Middle frontal gyrus (tissue), 1 donor: Measurements from ENCODE around the gene ACER3.
"Not testable (repeated sequence)": the region's sequence is repeated elsewhere in the genome, so short reads cannot be mapped to it uniquely, and the experiment has no call there.

Experiments
- DNase-seq: peaks from one replicate; pipeline ENCODE4 v3.0.0-alpha.2; 2015; ENCODE audit warnings: low spot score; ENCODE audit errors: extremely low spot score

ACER3 gene

DNA sequence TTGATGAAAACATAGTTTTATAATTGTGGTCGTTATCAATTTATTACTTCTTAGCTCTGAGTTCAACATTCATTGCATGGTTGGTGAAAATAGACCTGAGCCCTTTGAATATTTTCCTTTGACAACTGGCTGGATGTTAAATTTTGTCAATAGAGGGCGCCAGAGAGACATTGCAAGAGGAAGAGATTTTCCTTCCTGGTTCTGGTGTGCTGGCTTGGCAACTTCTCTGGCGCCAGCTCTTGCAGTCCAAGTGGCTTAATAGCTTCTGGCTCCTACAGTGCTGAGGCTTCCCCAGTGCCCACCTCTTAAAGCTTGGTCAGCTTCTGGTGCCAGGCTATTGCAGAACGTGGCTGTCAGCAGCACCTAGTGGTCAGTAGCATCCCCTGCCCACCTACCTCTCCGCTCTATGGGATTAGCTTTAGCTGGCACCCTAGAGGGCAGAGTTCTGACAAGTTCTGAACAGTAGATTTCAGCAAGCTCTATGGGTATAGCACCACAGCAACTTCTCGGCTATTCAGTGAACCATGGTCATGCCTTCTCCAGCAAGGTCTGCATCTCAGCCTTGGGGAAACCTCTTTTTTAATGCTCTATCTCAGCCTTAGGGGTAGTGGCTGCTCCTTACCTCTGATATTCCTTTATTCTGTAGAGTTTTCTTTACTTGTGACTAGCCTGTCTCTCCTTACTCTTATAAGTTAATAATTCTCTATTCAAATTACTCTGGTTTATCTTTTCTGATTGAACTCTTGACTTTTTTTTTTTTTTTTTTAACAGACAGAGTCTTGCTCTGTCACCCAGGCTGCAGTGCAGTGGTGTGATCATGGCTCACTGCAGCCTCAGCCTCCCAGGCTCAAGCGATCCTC, 59.4 kb downstream of the ACER3 start:
- DNase-seq: peak; percentile 67

DNA sequence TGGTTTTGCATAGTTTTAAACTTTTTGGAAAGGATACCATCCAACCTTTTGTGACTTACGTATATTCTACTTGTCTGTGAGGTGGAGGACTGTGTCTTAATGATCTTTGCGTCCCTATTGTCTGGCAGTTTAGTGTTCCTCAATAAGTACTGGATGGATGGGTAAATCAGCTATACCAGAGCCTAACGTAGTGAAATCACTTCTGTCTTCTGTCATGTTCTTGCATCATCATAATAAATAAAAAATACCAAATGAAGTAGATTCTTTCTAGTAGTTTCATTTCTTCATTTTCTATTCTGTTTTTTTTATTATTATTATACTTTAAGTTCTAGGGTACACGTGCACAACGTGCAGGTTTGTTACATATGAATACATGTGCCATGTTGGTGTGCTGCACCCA, 66.4 kb downstream of the ACER3 start:
- no peak for DNase-seq

DNA sequence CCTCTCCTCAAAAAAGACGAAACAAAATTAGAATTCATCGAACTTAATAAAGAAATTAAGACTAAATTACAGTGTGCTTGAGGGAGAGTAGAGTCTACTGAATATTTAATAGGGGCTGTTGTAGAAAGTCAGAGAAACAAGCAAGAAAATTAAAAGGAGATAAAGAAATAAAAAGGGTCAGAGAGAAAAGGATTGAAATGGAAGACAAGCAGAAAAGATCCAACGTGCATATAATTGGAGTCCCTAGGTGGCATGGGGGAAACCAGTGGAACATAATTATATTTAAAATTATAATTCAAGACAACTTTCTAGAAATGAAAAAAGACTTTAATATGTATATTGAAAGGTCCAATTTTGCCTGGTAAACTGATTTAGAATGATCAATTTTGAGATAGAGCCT, 74.3 kb downstream of the ACER3 start:
- DNase-seq: no peak

DNA sequence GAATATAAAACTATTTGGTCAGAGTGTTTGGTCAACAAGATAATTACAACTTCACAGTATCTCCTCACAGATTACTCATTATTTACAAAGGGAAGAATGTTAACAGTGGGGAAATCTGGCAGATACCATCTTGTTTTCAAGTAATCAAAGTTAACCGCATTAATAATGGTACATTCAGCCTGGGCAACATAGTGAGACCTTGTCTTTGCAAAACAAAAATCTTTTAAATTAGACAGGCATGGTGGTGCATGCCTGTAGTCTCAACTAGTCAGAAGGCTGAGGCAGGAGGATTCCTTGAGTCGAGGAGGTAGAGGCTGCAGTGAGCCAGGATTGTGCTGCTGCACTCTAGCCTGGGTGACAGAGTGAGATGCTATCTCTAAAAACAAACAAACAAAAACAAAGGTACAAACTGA, 78.5 kb downstream of the ACER3 start:
- no peak for DNase-seq

DNA sequence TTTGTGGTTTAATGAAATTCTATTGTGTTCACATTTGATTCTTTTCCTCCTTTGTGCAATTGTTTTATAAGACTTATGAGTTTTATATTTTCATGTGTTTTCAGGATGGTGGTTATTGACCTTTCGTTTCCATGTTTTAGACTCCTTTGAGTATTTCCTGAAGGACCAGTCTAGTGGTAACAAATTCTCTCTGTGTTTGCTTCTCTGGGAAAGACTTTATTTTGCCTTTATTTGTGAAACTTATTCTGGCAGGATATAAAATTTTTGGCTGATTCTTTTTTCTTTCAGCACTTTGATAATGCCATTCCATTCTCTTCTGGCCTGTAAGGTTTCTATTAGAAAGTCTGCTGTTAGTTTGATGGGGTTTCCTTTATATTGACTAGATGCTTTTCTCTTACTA, 83.5 kb downstream of the ACER3 start:
- no peak for DNase-seq

- no peak for DNase-seq
These were observed 85.5 kb downstream of the ACER3 start for GRCh38 chr11:76946223-76946622.

DNA sequence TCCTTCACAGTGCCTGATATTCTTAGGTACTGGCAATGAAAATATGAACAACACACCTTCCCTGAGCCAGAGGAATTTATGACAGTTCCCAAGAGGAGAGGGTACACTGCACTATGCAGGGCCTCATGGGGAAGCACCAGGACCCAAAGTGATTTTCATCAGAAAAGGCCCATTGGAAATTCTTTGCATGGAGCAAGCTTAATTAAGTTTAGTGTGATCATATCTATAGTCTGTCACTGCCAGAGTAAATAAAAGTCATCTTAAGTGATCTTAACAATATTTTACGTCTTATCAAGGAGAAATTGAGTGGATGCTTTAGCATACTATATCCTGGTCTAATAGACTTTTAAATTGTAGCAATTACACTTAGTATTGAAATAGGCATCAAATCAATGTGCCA, 86.5 kb downstream of the ACER3 start:
- DNase-seq: no peak

DNA sequence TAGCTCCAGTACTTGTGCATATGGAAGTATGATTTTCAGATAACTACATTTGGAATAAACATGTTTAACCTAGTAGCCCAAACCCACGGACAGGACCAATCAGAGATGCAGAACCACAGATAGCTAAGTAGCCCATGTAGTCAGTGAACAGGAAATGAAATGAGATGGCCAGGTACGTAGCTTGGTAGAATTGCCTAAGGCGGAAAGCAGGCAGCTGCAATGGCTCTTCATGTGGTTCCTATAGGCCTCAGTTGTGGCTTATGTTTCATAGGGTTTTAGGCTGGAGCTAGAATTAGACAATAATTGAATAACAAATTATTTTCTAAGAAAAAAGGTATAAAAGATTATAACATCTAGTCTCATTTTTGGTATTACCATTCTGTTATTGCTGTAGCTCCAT, 87.1 kb downstream of the ACER3 start:
- DNase-seq: no peak

- DNase-seq: no peak
These were observed 94.9 kb downstream of the ACER3 start for GRCh38 chr11:76955459-76956114.

- no peak for DNase-seq
These were observed 102.1 kb downstream of the ACER3 start for GRCh38 chr11:76962583-76963416.

DNA sequence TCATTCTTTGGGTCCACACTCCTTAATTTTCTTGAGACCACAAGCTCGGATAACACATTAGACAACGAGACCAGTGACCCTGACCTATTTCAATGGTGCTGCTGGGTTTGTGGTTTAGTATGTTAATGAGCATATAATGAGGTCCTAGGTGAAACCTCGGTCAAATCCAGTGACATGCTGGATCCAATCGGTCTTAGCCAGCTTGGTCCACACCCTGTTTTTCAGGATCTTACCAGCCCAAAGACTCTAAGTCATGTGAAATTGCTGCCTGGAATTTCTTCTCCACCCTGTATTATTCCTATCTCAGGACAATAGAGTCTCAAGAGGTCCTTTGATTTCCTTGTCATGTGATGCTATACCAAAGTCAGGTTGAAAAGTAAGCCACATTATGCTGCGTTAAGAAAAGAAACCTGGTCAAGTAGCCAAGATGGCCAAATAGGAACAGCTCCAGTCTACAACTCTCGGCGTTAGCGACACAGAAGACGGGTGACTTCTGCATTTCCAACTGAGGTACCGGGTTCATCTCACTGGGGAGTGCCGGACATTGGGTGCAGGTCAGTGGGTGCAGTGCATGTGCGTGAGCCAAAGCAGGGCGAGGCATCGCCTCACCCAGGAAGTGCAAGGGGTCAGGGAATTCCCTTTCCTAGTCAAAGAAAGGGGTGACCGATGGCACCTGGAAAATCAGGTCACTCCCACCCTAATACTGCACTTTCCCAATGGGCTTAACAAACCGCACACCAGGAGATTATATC, 102.9 kb downstream of the ACER3 start:
- DNase-seq: not testable (repeated sequence)

- no peak for DNase-seq
These were observed 111.3 kb downstream of the ACER3 start for GRCh38 chr11:76972051-76972450.

DNA sequence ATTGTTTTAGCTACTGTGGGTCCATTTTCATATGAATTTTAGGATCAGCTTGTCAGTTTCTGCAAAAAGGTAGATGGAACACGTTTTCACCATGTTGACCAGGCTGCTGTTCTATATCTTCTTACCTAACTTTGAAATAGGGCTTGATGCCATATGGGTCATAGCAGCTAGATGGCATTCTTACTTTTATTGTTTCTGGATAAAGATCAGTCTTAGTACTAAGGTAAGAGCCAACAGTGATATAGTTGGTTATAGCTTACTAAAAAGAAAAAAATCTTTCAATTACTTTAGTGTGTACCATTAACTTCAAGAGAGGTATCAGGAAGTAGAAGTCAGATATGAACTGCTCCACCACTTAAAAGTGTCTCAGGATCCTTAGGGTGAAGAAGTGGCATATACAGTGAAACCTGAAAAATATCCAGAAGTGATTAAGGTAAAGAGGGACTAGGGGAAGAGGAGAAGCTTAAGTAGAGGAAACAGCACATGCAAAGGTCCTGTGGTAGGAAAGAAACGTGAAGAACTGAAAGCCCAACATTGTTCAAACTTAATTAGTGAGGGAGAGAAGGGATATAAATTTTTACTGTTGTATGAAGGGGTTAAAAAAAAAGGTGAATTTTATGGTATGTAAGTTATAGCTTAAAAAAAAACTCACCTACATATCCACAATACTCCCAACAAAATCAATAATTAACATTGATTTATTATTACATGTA, 113.6 kb downstream of the ACER3 start:
- DNase-seq: no peak

GRCh38 chr11:76975513-76975912, 114.8 kb downstream of the ACER3 start:
- DNase-seq: no peak

DNA sequence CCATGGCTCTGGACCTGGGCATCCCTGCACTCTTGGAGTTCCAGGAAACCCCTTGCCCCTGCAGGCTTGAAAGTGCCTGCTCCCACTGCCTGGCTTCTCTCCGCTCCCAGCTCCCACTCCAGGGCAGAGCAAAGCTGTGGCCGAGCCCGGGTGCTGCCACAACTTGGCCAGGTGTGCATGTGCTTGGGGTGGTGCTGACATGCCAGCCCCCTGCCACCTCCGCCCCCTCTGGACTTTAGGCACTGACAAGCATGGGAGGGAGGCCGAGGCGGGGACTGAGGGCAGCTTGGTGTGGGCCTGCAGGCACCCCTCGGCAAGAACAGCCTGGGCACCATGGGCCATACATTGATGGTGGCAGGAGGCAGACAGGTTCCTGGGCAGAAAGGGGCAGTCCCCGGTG, 117.1 kb downstream of the ACER3 start:
- no peak for DNase-seq

GRCh38 chr11:76978239-76978638, 117.5 kb downstream of the ACER3 start:
- no peak for DNase-seq

DNA sequence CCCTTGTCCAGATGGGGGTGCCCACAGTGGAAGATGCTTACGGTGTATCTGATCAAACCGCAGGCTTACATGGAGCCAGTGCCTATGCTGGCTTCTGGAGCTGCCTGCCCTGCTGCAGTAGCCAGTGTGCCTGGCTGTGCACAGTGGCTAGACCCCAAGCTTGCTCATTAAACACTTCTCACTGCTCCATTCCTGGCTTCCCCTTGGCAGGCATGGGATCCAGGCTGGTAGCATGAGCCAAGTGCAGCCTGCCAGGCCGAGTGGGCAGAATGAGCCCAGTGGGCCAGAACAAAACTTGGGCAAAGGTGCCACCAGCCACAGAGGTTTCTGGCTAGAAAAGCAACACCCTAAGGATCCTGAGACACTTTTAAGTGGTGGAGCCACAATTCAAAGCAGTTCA, 118.1 kb downstream of the ACER3 start:
- no peak for DNase-seq

GRCh38 chr11:76980196-76980595, 119.5 kb downstream of the ACER3 start:
- no peak for DNase-seq

GRCh38 chr11:76984743-76985142, 124.0 kb downstream of the ACER3 start:
- DNase-seq: no peak

- DNase-seq: no peak
These were observed 126.5 kb downstream of the ACER3 start for GRCh38 chr11:76987203-76987602.

DNA sequence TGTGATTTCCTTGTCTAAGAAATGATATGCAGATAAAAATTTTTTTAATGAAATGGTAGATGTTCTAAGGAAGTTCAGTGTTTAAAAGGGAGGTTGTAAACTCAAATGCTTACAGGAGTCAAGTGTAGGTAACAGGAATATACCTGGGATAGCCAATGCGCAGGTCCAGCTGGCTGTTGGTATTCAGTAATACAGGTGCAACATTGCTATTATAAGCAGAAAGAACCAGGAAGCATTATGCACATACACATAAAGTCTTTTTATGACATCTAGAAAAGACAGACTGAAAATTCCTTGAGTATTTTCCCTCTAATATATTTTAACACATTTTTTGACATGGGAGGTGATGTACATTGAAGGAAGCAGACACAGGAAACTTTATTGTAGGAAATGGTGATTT, 129.9 kb downstream of the ACER3 start:
- DNase-seq: no peak
